HG02571 (cell line): ENCODE measurements around the gene ELK4.
"Not testable (repeated sequence)": the region's sequence is repeated elsewhere in the genome, so short reads cannot be mapped to it uniquely, and the experiment has no call there.

Source experiments
- ATAC-seq: cut with Tn5 transposase; IDR thresholded peaks from one replicate; pipeline ENCODE4 v1.9.1; 2021; ENCODE audit warnings: mild to moderate bottlenecking, moderate library complexity; ENCODE audit not compliant: unreplicated experiment

Gene ELK4

DNA sequence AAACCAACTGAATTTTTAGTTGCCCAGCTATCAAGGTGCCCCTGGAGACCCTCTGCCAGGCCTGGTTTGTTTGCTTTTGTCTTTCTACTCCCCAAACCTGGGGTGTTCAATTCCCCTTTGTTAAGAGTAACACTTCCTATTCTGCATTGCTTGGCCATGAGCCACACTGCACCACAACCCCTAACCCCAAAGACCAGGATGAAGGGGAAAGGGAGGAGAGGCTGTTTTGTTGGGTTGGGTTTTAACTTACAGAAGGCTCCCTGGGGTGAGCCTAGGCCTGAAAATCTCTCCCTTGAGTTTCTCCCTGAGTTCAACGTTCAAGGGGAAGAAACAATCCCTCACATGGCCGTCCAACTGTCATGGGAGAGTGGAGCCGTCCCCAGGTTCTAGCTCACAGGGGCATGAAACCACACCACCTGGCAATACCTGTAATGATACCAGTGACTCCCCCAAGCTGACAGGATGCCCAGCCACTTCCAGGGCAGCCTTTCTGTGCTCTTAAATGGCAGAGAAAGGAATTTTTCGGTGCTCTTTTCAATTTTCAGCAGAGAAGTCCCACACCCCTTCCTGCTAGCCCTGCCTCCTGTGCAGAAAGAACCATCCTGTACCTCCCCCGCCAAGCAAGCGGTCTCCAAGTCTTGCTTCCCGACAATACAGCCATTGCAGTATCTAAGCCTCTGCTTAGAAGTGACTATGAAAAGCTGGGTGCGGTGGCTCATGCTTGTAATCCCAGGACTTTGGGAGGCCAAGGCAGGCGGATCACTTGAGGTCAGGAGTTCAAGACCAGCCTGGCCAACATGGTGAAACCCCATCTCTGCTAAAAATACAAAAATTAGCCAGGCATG lies 33.6 kb upstream of the ELK4 start:
- no peak for ATAC-seq

DNA sequence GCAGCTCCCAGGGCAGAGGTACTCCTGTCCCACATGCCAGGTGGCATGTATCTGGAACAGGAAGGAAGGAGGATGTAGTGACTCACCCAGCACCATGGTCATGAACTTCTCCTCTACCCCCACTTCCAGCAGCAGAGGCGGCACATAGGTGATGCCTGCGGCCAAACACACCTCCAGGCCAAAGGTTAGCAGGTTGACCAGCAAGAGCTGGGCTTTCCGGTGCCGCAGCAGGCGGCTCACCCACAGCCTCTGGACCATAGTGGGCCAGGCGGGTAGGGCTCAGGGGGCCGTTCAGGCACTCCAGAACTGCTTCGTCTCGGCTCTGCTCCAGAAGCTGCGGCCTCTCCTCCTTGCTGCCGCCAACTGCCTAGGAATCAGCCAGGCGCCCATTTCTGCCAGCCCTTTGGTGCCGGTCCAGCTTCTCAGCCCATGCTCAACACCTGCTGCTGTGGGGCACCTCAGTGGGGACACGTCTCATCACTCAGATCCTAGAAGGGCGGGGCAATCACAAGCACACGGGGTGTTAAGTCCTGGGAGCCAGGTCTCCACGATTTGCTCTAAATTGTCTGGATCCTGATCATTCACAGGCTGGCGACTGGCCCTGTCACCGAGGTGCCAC lies 32.7 kb upstream of the ELK4 start:
- no peak for ATAC-seq

DNA sequence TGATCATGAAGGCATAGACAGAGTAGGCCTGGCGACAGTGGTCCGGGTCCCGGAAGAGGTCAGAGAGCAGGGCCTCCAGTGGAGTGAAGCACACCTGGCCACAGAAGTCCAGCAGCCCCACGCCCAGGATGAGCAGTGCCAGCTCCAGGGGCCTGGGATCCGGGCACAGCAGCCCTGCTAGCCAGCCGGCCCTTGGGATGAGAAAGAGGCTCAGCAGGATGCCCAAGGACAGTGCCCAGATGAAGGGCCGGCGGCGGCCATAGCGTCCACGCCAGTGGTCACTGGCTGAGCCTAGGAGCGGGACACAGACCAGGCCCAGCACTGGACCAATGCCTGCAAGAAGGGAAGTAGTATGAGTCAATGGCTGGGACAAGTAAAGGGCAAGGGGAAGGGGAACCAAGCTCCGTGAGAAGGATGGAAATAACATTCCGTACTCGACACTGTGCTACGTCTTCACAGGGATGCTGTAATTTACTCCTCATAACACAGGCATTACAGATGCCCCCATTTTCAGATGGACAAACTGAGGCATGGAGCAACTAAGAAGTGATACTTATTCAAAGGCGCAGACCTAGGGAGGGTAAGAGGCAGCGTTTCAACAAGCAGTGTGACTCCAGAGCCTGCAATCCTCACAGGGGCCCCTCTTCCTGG lies 31.6 kb upstream of the ELK4 start:
- ATAC-seq: no peak

DNA sequence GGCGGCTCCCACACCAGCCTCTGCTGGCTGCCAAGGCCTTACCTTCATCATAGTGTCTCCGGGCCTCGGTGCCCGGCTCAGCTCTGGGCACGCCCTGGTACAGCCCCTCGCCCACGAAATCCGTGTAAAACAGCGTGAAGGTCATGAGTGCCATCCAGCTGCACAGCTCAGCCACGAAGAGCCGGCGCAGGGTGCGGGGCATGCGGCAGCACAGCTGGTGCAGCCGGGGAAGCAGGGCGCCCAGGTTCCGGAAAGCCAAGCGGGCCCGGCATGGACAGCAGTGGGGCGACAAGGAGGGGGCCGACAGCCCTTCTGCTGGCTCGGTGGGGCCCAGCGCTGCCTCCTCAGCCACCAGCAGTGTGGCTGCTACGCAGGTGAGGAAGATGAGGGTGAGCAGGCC lies 31.0 kb upstream of the ELK4 start:
- ATAC-seq: no peak

DNA sequence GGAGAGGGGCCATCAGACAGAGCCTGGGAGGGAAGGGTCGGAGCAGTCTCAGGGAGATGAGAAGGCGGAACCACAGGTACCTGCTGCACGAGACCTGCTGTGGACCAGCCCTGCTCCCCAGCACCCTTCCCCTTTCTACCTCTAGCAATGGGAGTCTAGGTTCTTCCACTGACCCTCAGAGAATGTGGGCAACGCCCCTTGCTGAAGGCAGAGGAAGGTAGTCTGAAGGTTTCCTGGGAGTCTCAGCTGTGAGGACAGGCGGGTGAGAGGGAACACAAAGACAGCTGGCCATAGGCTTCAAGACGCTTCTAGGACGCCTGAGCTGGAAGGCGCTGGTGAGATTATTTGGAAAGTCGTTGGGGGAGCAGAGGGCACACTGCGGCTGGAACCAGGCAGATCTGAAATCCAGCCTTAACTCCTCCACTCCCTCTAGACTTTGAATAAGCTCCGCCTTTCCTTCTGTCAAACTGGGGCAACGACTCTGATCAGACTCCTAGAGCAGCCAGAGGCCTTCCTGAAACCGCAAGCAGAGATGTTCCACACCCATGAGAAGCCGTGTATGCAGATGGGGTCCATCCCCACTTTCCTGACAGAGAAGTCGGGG lies 30.4 kb upstream of the ELK4 start:
- no peak for ATAC-seq

DNA sequence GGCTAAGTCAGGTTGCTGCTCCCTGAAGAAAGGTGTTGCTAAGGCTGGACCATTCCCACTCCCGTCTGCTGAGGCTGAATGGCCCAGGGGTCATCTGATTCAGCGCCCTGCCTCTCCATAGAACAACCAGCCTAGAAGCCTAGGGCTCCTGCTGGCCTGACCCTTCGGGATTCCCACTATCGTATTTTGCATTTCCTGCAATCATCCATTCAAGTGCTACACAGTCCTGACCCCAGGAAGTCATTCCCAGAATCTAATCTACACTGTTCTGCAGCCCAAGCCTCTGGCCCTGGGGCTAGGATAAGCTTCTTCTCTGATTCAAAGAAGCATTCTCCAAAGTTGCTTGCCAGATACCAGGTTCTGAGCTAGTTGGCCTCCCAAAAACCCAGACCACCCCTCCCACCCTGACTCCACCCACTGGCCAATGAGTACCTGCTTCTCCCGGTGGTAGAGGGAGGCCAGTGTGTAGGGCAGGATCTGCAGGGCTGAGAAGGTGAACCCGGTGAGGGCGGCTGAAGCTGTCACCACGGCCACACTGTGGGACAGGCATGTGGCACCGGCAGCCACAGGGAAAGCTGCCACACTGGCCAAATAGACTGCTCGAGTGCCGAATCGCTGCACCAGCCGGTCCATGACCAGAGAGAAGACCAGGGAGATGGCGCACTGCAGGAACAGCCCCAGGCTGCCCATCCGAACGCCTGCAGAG lies 29.8 kb upstream of the ELK4 start:
- ATAC-seq: no peak

DNA sequence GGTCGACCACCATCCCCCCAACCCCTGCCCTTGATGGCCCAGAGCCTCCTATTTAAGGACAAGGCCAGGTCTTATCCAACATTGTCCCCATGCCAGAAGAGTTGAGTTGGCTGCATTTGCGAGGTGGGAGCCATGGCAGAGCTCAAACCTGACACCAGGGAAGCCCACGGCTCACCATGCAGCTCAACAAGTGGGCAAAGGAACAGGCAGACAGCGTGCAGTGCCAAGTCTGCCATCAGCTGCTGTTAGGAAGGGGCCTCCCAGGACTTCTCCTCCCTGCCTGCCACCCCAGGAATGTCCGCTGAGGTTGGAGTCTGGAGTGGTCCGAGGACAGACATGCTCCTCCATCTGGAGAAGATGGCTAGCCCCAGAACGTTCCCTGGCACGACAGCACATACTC lies 28.6 kb upstream of the ELK4 start:
- no peak for ATAC-seq

DNA sequence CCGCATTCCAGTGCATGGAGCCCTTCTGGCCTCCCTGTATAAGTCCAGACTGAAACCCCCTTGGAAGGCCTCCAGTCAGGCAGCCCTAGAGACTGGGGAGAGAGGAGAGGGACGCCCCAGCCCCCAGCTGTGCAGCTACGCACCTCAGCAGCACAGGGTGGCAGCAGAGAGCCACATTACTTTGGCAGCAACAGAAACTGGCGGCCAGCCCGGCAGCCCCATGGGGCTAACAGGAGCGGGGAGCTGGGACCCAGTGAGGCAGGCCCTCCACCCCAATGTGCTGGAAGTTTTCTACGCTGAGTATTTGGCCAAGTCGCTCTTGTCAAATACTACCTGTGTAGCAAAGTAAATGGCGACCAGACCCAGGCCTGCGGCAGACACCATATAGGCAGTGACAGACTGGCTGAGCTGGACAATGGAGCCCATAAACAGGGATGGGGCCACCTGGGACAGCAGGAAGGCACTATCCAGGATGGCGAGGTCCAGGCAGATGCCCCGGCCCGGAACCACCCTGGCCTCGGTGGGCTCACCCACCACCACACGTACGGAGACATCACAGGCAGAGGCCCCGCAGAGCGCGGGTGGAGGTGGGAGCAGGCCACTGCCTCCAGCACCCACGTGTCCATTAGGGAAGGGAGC lies 27.3 kb upstream of the ELK4 start:
- peak; percentile 49 for ATAC-seq

DNA sequence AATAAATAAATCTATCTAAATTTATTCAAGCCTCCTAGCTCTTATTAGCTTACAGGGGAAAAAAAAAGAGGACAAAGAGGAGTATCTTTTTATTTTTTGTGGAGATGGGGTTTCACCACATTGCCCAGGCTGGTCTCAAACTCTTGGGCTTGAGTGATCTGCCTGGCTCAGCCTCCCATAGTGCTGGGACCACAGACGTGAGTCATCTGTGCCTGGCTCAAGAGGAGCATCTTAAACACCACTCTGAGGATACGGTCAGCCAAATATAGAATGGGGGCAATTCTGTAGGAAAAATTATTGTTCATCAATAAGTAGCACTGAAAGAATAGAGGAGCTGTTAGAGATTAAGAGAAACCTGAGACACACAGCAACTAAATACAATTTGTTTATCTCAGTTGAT lies 24.4 kb upstream of the ELK4 start:
- no peak for ATAC-seq

DNA sequence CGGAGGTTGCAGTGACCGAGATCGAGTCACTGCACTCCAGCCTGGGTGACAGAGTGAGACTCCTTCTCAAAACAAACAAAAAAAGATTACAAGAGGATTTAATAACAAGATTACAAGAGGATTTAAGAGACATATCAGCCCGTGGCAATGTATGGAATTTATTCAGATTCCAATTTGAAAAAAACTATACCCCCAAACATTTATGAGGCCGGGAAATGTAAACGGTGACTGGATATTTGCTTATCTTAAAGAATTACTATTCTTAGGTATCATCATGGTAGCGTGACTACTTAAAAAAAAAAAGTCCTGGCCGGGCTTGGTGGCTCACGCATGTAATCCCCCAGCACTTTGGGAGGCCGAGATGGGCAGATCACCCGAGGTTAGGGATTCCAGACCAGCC lies 21.2 kb upstream of the ELK4 start:
- ATAC-seq: no peak

DNA sequence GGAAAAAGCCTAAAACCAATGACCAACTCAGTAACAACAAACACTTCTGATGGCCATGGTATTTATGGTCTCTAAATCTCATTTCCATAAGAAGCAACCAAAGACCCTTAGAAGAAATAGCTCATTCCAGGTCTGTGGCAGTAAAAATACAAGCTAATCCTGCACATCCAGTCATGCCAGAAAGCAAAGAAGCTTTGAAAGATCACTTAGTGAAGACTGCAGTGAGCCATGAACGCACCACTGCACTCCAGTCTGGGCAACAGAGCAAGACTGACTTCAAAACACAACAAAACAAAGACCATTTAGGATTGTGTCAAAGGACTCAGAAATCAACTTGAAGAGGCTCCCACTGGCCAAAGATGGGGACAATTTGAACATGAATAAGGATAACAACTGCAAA lies 18.4 kb upstream of the ELK4 start:
- ATAC-seq: no peak

DNA sequence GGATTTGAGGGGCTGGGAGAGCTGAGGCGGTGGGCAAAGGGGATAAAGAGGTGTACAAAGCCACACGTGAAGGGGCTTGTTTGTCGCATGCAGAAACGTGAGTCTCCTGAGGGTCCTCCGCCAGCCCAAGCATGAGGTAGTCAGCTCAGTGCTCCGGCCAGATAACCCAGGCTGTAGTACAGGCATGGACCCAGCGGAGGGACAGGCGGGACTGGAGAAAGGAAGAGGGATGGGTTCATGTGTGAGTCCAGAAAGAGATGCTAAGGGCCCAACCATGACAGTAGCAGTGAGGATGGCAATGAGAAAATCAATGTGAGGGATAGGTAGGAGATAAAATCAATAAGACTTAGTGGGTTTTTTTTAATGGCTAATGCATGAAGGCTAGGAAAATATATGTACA lies 13.7 kb upstream of the ELK4 start:
- no peak for ATAC-seq

DNA sequence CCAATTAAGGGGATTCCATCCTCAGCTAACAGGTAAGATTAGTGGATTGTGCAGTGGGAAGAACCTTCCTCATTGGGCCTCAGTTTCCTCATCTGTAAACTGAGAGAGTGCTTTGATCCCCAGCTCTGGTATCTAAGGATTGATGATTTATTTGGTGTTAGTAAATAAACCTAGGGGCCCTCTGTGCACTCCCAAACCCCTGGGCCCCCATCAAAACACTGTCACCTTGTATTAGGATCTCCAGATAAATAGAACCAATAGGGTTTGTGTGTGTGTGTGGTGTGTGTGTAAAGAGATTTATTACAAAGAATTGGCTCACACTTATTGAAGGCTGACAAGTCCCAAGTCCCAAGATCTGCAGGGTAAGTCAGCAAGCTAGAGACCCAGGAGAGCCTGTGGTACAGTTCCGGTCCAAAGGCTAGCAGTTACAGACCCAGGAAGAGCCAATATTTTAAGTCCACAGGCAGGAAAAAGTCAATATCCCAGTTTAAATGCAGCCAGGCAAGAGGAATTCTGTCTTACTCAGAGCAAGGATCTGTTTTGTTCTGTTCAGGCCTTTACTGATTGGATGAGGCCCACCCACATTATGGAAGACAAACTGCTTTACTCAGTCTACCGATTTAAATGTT lies 11.0 kb upstream of the ELK4 start:
- ATAC-seq: no peak

DNA sequence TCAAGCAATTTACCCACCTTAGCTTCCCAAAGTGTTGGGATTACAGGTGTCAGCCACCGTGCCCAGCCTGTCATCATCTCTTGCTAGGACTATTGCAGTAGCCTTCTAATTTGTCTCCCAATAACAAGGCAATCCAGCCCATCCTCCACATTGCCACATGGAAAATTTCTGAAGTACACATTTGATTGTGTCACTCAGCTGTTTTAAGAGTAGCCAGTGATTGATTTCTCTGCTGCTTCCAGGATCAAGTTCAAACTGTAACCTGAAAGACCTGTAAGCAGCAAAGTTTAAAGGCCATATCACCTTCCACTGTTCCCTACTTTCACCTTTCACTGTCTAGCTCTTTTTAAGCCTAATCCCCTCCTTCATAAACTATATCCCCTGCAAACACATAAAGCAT lies 7.8 kb upstream of the ELK4 start:
- ATAC-seq: no peak

DNA sequence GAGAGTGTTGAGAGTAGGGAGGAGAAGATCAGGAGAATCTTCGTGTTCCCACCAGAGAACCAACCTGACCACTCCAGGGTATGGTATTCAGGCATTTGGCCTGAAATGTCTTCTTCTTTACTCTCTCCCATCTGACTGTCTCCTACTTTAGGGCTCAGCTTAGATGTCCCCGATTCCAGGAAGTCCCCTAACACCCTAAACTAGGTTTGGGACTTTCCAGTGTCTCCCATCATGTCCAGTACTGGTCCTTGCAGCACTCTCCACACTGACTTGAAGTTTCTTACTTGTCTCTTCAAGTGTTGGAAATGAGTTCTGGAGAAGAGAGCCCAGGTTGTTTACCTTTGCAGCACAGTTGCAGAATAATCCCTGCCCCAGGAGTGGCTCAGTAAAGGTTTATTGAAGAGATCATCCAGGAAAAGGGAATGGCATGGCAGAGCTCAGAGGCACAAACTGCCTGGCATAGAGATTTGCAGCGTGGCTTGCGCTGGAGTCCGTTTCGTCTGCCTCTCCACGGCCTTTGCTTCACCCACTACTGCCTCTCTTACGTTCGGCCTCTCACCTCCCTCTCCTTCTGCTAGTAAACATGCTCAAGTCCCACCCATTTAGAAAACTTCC lies 6.2 kb upstream of the ELK4 start:
- no peak for ATAC-seq

DNA sequence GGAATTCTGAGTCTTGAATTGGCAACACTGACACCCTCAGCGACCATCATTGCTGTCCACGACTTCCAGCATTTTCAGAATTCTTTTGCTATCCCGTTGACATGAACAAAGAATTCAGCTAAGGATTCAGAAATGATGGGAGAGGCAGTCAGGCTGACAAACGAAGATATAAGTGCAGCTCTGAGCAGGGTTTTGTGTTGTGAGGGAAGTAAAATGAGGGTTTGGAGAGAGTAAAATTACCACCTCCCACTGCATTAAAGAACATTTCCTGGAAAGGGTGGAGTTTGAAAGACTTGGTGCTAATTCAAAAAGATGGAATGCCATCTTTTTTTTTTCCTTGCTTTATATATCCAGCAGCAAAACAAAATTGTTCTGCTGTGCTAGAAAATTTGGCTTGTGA lies 4.9 kb upstream of the ELK4 start:
- no peak for ATAC-seq

DNA sequence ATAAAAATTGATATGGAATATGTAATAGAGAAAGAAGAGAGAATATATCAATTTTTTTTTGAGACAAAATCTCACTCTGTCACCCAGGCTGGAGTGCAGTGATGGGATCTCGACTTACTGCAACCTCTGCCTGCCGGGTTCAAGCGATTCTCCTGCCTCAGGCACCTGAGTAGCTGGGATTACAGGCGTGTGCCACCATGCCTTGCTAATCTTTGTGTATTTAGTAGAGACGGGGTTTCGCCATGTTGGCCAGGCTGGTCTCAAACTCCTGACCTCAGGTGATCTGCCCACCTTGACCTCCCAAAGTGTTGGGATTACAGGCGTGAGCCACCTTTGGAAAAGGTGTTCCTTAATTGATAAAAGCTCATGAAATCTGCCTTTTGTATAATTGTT lies 4.3 kb upstream of the ELK4 start:
- not testable (repeated sequence) for ATAC-seq

DNA sequence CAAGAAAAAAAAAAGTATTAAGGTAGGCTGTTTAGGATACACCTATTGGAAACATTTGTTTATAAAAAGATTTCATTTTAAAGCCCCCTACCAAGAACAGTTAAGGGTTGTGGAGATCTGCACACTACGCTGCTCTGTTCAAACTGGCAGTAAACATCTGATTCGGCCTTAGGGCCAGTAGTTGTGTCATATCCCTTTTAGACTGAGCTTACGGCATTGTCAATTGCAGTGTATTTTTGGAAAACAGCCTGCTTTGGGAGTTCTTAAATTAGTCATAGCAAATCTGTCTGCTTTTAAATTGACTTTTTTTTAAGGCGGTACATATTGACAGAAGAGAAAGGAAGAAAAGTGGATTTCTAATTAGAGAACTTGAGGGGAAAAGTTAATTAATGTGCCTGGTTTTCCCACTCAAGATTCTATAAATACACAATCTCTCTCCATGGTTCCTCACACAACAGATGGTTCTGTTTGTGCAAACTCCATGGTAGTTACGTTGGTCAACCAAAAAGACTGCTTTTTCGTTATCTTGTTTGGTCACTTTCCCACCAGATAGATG lies 1.7 kb upstream of the ELK4 start:
- ATAC-seq: no peak

DNA sequence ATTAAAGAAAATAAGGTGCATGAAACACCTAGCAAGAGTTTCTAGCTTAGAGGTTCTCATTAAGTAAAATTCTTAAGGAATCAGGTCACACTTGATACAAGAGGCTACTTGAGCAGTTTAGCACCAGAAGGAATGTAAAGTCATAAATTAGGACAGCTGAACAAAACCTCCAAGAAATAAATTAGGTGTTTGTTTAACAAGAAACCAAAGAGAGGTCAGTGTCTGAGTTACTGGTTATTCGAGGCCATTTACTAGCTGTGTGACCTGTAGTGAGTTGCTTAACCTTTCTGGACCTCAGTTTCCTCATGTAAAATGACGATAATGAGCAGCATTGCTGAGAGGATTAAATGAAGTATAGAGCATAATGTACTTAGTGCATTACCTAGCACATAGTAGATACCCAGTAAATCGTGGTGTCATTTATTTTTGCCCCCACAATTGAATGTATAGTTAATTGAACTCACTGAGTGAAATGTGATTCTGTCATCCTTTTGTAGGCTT lies 908 bp upstream of the ELK4 start:
- no peak for ATAC-seq
